NCI-H2081 treated with DMSO at 0.1 percent for 48 hours (cell line): Measurements from ENCODE around the gene OR2Y1.
"Not testable (repeated sequence)": the region's sequence is repeated elsewhere in the genome, so short reads cannot be mapped to it uniquely, and the experiment has no call there.

Experiments
- DNase-seq: peaks from one replicate; lab custom pipeline; 2025; lab: John Stamatoyannopoulos, UW

OR2Y1 gene, protein sequence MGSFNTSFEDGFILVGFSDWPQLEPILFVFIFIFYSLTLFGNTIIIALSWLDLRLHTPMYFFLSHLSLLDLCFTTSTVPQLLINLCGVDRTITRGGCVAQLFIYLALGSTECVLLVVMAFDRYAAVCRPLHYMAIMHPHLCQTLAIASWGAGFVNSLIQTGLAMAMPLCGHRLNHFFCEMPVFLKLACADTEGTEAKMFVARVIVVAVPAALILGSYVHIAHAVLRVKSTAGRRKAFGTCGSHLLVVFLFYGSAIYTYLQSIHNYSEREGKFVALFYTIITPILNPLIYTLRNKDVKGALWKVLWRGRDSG

DNA sequence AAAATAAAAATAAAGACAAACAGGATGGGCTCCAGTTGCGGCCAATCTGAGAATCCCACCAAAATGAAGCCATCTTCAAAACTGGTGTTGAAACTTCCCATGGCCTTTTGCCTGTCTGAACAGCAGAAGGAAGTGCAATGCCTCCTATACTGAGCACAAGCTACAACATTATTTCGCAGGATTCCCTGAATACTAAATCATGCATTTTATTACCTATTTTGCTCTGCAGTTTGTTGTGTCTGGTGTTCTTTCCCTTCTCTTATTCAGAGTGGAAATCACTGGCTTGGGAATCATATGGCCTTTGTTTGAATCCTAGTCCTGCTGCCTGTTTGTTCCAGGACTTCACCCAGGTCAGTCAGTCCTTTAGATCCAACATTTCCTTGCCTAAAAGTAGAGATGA is at the start of gene OR2Y1:
OR2Y1 (minus strand) TSS at position 101 of the 400 bp plus-strand sequence; CDS start at position 101, 0 bp downstream.
- no peak for DNase-seq

DNA sequence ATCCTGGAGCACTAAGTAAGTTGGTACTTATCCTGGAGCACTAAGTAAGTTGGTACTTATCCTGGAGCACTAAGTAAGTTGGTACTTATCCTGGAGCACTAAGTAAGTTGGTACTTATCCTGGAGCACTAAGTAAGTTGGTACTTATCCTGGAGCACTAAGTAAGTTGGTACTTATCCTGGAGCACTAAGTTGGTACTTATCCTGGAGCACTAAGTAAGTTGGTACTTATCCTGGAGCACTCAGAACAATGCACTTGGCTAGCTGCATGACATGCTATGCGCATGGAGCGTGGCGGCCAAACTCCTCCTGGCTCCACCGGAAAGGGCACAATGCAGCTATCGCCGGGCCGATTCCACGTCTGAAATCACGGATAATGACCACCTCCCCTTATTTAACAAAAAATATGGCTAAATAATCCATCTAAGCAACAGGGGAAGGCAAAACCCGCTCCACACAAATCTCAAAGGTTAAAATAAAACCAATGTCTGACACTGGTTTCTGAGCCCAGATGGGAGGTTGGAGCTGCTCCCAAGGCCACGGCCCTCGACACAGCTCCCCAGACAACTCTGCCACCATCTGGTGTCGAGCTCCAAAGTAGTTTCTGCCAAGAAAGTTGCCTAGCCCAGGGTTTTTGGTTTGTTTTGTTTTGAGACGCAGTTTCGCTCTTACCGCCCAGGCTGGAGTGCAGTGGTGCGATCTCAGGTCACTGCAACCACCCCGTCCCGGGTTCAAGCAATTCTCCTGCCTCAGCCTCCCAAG is 49.0 kb upstream of the OR2Y1 start:
- DNase-seq, result not testable (repeated sequence)

DNA sequence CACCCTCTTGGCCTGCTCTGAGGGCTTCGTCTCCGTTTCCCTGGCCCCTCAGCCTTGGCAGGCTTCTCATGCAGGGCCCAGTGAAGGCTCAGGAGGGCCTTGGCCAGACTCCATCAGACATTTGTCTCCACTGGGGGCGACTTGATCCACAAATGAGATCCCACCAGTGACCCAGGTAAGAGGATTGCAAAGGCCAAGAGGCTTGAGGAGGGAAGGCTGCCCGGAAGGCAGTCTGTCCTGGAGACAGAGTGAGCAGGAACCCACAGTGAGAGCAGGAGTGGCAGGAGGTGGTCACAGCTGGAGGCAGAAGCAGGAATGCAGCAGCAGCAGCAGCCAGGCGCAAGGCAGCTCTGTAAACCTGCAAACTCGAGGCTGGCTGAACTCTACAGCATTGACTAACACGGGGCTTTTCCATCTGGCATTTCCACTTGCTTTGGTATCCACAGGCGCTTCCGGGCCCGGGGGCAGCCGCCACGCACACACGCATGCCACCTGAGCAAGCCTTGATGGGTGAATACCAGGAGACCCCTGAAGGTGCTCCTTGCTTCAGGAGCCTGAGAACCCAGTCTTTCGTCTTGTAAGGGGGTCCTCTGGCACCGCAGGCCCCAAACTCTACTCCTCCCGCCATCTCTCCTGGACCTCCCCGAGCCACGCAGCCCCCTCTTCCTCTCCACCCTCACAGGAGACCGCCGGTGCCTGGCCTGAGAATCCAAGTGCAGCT is 48.0 kb upstream of the OR2Y1 start:
- DNase-seq, result no peak

DNA sequence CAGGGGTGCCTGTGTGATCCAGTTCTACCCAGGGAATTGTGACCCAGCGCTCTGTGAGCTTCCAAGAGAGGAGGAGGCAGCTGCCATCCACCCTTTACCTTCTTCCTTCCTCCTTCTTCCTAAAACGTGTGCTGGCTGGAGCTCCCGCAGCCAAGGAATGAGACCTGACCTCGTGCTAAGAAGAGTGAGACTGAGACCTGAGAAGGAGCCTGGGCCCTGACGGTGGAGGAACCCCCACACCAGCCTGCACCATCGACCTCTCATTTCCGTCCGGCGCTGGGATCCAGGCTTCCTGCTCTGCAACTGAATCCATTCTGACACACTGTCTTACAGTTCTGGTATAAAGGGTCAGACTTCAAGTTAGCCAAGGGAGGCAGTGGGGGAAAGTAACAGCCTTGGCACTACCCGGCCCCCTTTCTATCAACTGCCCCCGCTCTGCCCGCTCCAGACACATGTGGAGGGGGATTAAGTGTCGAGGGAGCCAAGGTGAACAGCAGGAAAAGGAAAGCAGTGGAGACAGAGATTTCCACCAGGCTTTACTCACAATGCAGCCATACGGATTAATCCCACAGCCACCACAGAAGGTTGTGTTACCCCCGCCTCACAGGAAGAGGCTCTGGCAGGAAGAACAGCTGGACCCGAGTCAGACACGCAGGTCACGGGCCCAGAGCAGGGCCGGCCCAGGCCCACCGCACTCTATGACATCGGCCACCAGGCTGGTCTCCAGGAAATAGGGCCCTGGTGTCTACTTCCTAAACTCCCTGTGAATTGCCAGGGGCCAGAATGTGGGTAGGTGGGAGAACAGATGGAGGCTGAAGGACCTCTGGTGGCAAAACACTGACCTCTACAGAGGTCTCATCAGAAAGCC is 46.9 kb upstream of the OR2Y1 start:
- no peak for DNase-seq

DNA sequence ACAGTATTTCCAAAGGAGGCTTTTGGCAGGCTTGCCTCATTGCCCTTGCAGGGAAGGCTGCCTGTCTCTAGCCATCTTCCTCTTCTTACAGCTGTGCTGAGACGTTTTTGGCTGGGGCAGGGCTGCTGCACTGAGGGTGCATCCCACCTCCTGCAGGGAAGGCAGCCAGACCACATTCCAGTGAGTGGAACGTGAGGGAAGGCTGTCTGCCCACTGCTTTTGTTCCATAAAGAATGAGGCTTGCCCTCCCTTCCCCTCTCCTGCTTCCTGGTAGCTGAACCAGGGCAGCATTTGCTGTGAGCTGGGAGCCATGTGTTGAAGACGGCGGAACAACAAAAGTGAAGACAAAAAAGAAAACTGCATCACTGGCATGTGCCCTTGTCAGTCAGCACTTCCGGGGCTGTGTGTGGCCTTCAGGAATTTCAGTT is 46.0 kb upstream of the OR2Y1 start:
- DNase-seq, result no peak

DNA sequence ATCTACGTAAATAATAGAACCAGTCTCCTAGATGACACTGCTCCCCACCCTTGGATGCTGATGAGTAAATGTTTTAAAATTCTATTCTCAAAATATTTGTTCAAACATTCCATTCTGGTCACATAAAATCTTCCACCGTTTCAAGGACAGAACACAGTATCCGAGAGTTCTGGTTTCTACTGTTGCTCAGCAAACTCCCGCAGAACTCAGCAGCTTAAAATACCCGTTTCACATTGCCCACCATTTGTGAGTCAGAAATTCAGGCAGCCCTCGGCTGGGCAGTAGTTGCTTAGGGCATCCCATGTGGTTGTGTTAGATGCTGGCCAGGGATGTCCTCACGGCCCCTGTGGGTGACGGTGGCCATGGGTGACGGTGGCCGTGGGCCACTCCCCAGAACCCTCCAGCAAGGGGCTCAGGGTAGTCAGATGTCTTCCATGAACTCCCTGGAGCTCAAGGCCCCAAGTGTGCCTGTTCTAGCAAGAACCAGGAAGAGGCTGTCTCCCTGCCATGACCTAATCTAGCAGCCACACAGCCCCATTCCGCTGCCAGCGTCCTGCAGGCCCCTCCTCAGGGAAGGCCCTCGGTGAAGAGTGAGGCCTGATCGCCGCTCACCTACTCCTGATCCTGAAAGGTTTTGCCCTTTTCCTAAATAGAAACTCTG is 45.4 kb upstream of the OR2Y1 start:
- DNase-seq, result no peak

DNA sequence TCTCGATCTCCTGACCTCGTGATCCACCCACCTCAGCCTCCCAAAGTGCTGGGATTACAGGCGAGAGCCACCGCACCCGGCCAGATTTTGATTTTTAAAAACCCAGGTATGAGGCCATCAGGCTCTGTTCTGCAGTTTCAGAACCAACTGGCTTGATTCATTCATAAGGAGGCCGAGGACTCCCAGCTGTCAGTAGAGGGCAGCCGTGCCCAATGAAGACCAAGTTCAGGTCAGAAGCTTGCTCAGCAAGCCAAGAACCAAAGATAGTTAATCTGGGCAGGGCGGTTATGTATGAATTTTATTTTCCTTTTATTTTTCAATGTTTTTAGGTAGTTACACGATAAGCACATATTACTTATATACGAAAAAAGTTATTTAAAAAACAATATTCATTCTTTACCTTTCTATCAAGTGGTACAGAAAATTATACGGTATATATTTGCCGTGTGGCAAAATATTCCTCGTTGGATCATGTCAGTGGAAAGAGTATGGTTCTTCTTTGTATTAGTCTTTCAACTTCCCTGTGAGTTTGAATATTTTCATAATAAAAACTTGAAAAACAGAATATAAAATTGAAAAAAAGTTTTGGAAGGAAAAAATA is 44.7 kb upstream of the OR2Y1 start:
- no peak for DNase-seq

DNA sequence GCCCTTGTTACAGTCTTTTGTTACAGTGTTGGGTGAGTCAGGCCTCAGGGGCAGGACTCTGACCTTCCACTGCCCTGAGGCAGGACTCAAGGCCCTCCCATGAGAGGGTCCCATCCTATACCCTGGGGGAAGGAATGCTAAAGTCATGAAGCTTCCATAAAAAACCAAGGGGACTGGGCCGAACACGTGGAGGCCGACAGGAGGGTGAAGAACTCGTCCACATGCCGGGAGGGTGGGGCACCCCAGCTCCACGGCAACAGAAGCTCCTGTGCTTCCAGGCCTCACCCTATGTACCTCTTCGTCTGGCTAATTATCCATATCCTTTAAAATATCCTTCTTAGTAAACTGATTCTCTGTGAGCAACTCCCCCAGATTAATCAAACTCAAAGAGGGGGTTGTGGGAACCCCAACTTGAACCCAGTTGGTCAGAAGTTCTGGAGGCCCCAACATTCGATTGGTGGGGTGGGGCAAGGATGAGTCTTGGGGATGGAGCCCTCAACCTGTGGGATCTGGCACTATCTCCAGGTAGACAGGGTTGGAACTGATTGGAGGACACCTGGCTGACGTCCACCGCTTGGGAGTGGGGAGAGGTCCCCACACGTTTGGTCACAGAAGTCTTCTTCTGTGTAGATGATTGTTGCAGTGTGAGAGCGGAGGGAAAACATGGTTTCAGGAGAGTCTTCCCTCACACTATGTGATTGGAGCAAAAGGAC is 43.6 kb upstream of the OR2Y1 start:
- no peak for DNase-seq

DNA sequence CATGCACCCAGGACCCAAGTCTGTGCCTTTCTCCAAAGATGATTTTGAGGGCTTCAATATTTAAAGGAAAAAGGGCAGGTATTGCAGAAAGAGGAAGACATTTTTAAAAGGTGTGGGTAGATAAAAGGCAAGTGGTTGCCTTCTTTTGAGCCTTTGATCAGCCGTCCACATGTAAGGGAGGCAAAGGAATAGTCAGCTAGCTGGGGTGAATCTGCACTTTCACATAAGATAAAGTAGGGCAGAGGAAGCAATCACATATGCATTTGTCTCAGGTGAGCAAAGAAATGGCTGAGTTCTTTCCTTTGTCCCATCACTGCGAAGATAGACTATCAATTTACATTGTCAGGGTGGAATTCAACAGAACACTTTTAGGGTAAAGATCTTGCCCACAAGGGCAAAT is 42.9 kb upstream of the OR2Y1 start:
- no peak for DNase-seq

DNA sequence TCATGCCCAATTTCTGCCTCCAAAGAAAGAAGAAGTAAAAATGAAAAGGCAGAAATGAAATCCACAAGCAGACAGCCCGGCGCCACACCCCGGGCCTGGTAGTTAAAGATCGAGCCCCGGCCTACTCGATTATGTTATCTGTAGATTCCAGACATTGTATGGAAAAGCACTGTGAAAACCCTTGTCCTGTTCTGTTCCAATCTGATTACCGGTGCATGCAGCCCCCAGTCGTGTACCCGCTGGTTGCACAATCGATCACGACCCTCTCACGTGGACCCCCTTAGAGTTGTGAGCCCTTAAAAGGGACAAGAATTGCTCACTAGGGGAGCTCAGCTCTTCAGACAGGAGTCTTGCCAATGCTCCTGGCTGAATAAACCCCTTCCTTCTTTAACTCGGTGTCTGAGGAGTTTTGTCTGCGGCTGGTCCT is 42.1 kb upstream of the OR2Y1 start:
- not testable (repeated sequence) for DNase-seq

DNA sequence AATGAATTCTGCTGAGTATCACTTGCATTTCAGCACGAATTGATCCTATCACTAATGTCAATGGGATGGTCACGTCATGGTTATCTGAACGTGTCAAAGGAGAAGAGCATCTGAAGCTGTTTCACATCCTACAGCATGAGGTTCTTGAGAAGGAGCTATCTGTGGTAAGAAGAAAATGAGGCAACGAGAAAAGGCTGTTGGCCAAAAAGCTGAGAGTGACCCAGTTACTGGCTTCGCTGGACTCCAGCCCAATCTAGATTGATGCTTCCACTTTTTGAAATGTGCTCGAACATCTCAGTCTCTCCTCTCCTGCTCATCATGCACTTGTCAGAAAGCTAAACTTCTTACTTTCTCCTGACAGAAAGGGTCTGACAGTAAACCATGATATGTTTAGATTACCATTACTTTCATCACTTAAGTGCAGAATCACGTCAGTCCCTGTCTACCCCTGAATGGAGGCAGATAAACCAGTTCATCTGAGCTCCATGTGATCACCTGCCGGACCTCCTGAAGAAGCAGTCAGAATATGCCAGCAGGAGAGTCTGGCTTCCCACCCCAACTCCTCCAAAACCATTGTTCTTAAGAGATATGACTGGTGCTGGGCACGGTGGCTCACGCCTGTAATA is 40.2 kb upstream of the OR2Y1 start:
- DNase-seq, result no peak

DNA sequence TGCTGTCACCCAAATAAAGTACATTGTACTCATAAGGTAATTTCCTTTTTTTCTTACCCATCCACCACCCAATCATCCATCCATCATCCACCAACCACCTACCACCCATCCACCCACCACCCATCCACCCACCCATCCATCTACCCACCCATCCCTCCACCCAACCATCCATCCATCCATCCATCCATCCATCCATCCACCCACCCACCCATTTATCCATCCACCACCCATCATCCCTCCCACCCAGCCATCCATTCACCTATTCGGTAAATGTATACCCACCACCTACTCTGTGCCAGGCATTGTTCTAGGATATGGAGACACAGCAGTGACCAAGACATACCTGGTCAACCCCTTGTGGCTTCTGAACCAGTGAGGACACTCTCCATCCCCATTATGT is 37.6 kb upstream of the OR2Y1 start:
- DNase-seq, result no peak

DNA sequence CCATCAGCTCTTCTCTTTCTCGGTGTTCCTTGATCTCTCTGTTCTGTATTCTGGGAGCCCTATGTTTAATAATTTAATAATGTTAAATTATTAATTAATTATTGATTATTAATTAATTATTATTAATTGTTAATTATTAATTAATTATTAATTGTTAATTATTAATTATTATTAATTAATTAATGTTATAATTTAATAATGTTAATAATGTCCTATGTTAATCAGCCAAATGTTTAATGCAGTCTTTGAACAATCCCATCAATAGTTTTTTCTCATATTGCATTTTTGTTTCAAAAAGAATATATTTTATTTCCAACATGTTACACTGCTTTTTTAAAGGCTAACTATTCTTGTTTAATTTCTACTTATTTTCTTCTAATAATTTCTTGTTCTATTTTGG is 36.5 kb upstream of the OR2Y1 start:
- DNase-seq, result no peak

DNA sequence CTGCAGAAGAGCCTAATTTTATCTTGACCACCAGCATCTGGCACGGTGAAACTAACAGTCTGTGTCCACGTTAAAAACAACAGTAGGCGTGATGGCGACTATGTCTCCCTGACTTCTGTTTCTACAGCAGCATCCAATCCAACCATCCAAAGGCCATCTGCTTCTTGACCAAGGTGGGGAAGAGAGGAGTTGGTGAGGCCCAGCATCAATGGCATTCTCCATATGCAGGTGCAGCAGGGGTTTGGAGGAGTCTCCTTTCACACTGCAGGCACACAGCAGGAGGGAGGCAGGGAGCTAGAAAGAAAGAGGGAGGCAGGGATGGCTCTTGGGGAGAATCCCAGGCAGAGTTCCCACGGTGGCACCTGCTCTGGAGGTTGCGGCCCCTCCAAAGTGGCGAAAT is 35.8 kb upstream of the OR2Y1 start:
- no peak for DNase-seq

DNA sequence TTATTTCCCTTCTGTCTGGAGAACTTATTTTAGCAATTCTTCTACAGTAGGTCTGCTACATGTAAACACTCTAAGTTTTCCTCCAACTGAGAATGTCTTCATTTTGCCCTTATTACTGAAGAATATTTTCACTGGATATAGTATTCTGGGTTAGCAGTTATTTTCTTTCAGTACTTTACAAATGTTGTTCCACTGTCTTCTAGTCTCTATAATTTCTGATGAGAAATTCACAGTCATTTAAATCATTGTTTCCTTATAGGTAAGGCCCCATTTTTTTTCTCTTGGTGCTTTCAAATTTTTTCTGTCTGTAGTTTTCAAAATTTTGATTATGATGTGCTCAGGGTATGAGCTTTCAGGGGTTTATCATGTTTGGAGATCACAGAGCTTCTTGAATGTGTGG is 32.0 kb upstream of the OR2Y1 start:
- DNase-seq, result no peak

DNA sequence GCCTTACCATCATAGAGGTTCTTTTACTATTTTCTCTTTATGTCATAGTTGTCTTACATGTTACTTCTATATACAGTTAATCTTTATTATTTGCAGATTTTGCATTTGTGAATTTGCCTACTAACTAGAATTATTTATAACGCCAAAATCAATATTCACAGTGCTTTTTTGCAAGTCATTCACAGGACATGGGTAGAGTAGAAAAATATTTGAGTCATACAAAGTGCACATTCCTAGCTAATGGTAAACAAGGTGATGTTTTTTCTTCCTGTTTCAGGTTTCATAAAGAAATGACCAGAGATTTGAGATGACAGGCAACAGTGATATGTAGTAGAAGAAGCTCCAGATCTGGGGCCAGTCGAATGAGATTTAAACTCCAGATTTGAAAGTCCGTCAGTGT is 30.0 kb upstream of the OR2Y1 start:
- DNase-seq, result no peak

DNA sequence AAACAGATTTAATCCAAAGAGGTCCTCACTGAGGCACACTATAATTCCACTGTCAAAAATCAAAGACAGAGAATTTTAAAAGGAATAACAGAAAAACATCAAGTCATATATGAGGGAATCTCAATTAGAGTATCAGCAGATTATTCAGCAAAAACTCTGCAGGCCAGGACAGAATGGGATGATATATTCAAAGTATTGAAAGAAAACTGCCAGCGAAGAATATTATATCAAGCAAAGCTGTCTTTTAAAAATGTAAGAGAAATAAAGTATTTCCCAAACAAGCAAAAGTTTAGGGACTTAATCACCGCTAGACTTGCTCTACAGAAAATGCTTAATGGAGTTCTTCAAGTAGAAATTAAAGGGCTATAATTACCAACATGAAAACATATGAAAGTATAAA is 15.7 kb upstream of the OR2Y1 start:
- DNase-seq, result no peak

DNA sequence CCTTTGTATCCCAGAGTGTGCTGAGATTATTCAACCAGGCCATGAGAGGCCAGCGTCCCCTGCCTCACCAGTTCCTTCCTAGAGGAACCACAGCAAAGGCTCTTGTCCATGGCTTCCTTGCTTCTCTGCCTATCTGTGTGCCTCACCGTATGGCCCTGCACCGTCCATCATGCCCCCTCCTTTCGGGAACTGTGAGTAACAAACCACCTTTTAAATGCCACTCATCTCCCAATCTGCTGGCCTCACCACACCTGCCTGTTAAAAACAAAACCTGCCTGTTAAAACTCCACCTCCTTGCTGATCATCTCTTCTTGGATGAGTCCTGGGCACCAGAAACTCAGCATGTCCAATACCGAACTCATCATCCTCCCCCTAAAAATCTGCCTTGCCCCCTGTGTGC is 4.4 kb upstream of the OR2Y1 start:
- no peak for DNase-seq

DNA sequence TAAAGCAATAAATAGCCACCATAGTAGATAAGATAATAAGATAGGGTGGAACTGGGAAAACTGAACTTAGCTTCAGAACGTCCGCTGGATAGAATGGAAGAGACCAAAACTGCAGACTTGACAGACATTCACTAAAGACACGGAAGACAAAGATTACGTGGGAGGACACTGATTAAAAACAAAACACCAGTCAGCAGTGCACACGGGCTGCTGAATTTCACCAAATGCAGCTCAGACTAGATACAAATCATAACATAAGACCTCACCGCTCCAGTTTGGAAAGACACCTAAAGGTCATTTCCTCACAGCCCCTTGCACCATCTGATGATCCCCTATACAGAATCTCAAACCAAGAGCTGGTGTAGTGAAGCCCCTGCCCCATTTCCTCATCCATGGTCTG is 2.9 kb upstream of the OR2Y1 start:
- DNase-seq, result no peak

DNA sequence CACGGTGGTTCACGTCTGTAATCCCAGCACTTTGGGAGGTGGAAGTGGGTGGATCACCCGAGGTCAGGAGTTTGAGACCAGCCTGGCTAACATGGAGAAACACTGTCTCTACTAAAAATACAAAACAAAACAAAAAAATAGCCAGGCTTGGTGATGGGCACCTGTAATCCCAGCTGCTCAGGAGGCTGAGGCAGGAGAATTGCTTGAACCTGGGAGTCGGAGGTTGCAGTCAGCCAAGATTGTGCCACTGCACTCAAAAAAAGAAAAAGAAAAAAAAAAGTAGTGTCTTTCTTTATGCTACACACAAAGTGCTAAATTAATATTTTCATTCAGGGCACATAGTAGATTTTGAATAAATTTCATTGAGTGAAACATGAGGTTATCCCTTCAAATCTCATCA is 1.1 kb upstream of the OR2Y1 start:
- DNase-seq, result not testable (repeated sequence)
